HG03575 (cell line): ENCODE measurements around the gene NCF1.
"Not testable (repeated sequence)": the region's sequence is repeated elsewhere in the genome, so short reads cannot be mapped to it uniquely, and the experiment has no call there.

Experiments used
- ATAC-seq: cut with Tn5 transposase; IDR thresholded peaks from one replicate; pipeline ENCODE4 v1.9.1; 2021; ENCODE audit not compliant: unreplicated experiment, insufficient number of reproducible peaks, low FRiP score; ENCODE audit errors: extremely low read depth

The NCF1 gene

GRCh38 chr7:74773760-74774750 is at the start of gene NCF1:
TSS of gene NCF1 (plus strand) at chr7:74774011. CDS start at chr7:74774032, 21 bp downstream.
- not testable (repeated sequence) for ATAC-seq

GRCh38 chr7:74725840-74726239 is 48.0 kb upstream of the NCF1 start:
- ATAC-seq: no peak

GRCh38 chr7:74726309-74727101 is 47.3 kb upstream of the NCF1 start:
- ATAC-seq: no peak

GRCh38 chr7:74728686-74729085 is 45.1 kb upstream of the NCF1 start:
- not testable (repeated sequence) for ATAC-seq

- not testable (repeated sequence) for ATAC-seq
Measured at GRCh38 chr7:74730186-74730585, 43.6 kb upstream of the NCF1 start.

GRCh38 chr7:74739974-74740703 is 33.7 kb upstream of the NCF1 start:
- ATAC-seq: not testable (repeated sequence)

GRCh38 chr7:74743936-74744557 is 29.8 kb upstream of the NCF1 start:
- ATAC-seq: not testable (repeated sequence)

GRCh38 chr7:74753921-74754482 is 19.8 kb upstream of the NCF1 start:
- not testable (repeated sequence) for ATAC-seq

- not testable (repeated sequence) for ATAC-seq
Measured at GRCh38 chr7:74756673-74757072, 17.1 kb upstream of the NCF1 start.

GRCh38 chr7:74758268-74758667 is 15.5 kb upstream of the NCF1 start:
- not testable (repeated sequence) for ATAC-seq

GRCh38 chr7:74758982-74759381 is 14.8 kb upstream of the NCF1 start:
- ATAC-seq: not testable (repeated sequence)

- ATAC-seq: not testable (repeated sequence)
Measured at GRCh38 chr7:74765205-74765918, 8.4 kb upstream of the NCF1 start.

- ATAC-seq: not testable (repeated sequence)
Measured at GRCh38 chr7:74766509-74766908, 7.3 kb upstream of the NCF1 start.

GRCh38 chr7:74766991-74767390 is 6.8 kb upstream of the NCF1 start:
- ATAC-seq: not testable (repeated sequence)

- ATAC-seq: not testable (repeated sequence)
Measured at GRCh38 chr7:74770062-74770461, 3.7 kb upstream of the NCF1 start.

- ATAC-seq: not testable (repeated sequence)
Measured at GRCh38 chr7:74772093-74772492, 1.7 kb upstream of the NCF1 start.

- ATAC-seq: not testable (repeated sequence)
Measured at GRCh38 chr7:74775111-74775510, 1.3 kb downstream of the NCF1 start.

GRCh38 chr7:74779053-74779452 is 5.2 kb downstream of the NCF1 start:
- ATAC-seq: not testable (repeated sequence)
